HCT116 (cell line): ENCODE measurements around the gene SLC10A2. TPM values are rescaled to one million over a fixed set of nuclear protein-coding genes. Genes with fewer than 3 reads are reported as not detected.

Experiments
- ATAC-seq: fragments of 200-7000 bp; cut with Tn5 transposase; 2 replicates; pipeline ENCODE4 v1.9.1; 2020; ENCODE audit warnings: mild to moderate bottlenecking, moderate library complexity
- BruUV-seq: library from RNA; stranded (reverse); fragments of 400-500 nt; replicated peaks from 2 replicates; lab custom pipeline; 2021; lab: Mats Ljungman, UMichigan
- CTCF ChIA-PET: fragments of 300-600 bp; sonication (Branson Sonifier 250); formaldehyde crosslinking; loops from one replicate; lab custom pipeline; 2021; ENCODE audit warnings: antibody characterized with exemption; lab: Charles Lee
- POLR2A ChIA-PET: fragments of 300-600, 350-600 bp; sonication (Branson Sonifier 250); formaldehyde crosslinking; loops from one replicate; lab custom pipeline; 2021; ENCODE audit warnings: antibody characterized with exemption; lab: Charles Lee
- RAD21 ChIA-PET, 2 experiments: fragments of 300-600 bp; sonication (Branson Sonifier 250); formaldehyde crosslinking; loops; one replicate each; lab custom pipeline; 2023; ENCODE audit warnings: low total read pairs in 2 of 2; ENCODE audit not compliant: uncharacterized antibody in 2 of 2, unreplicated experiment in 2 of 2, low non-redundant PET in 1 of 2; lab: Charles Lee
- DNase-seq: peaks from one replicate; pipeline ENCODE4 v3.0.0-alpha.2; 2010; ENCODE audit warnings: low read depth, low spot score
- H2AFZ ChIP-seq: fragments of 200-600 bp; shearing (Covaris generic), sonication (generic); 2 replicates; pipeline ENCODE4 v1.6.1; 2017; ENCODE audit warnings: low read depth, mixed run types, mixed read lengths, antibody characterized with exemption, low read length; ENCODE audit not compliant: poor library complexity, severe bottlenecking
- H3K27ac ChIP-seq: 2 replicates; pipeline ENCODE4 v1.5.1; 2012; ENCODE audit warnings: low read depth, low read length
- H3K27me3 ChIP-seq: fragments of 200-600 bp; sonication (generic); 2 replicates; pipeline ENCODE4 v1.6.1; 2016; ENCODE audit warnings: mixed run types, low read length, mixed read lengths; ENCODE audit not compliant: insufficient read depth
- H3K36me3 ChIP-seq, 2 experiments: fragments of 200-500 bp in 1 of 2; fragments of 200-600 bp in 1 of 2; sonication (Bioruptor generic) in 1 of 2; sonication (generic) in 1 of 2; 2 replicates each; pipeline versions ENCODE4 v1.5.1 to v1.6.1; 2014 to 2016; ENCODE audit warnings: low read length in 2 of 2, inconsistent platforms in 1 of 2, mixed read lengths in 1 of 2, mixed run types in 1 of 2; ENCODE audit not compliant: insufficient read depth in 2 of 2, control insufficient read depth in 1 of 2
- H3K4me1 ChIP-seq, 2 experiments: fragments of 200-600 bp in 1 of 2; sonication (generic) in 1 of 2; 2 replicates each; pipeline versions ENCODE4 v1.5.1 to v1.6.1; 2012 to 2017; ENCODE audit warnings: low read length in 2 of 2, inconsistent platforms in 1 of 2, mild to moderate bottlenecking in 1 of 2, mixed read lengths in 1 of 2, mixed run types in 1 of 2, moderate library complexity in 1 of 2; ENCODE audit not compliant: insufficient read depth in 2 of 2, control insufficient read depth in 1 of 2
- H3K4me2 ChIP-seq: fragments of 200-600 bp; sonication (generic); 2 replicates; pipeline ENCODE4 v1.6.1; 2017; ENCODE audit warnings: mixed run types, low read length, mixed read lengths
- H3K4me3 ChIP-seq, 2 experiments: fragments of 200-600 bp in 1 of 2; sonication (generic) in 1 of 2; replicated peaks in 1 of 2; 2 replicates each; pipeline ENCODE4 v1.5.1; 2011 to 2016; ENCODE audit warnings: low read length in 2 of 2, control low read depth in 1 of 2, low read depth in 1 of 2, mild to moderate bottlenecking in 1 of 2, mixed read lengths in 1 of 2, mixed run types in 1 of 2
- H3K79me2 ChIP-seq: fragments of 200-600 bp; sonication (generic); 2 replicates; pipeline ENCODE4 v1.6.1; 2017; ENCODE audit warnings: mild to moderate bottlenecking, mixed run types, low read length, moderate library complexity, mixed read lengths; ENCODE audit not compliant: insufficient read depth
- H3K9ac ChIP-seq: fragments of 200-600 bp; sonication (generic); 2 replicates; pipeline ENCODE4 v1.6.1; 2016; ENCODE audit warnings: low read length, mixed read lengths
- H3K9me2 ChIP-seq: fragments of 200-600 bp; sonication (generic), shearing (Covaris generic); 2 replicates; pipeline ENCODE4 v1.6.1; 2017; ENCODE audit warnings: mixed run types, mild to moderate bottlenecking, moderate library complexity; ENCODE audit not compliant: insufficient read depth
- H3K9me3 ChIP-seq, 2 experiments: fragments of 200-500 bp in 1 of 2; fragments of 200-600 bp in 1 of 2; sonication (Bioruptor generic) in 1 of 2; sonication (generic) in 1 of 2; 2 replicates each; pipeline ENCODE4 v1.6.1; 2014 to 2017; ENCODE audit warnings: low read length in 2 of 2, mixed read lengths in 2 of 2, inconsistent platforms in 1 of 2, low read depth in 1 of 2, mild to moderate bottlenecking in 1 of 2, mixed run types in 1 of 2, moderate library complexity in 1 of 2; ENCODE audit not compliant: control insufficient read depth in 1 of 2, insufficient read depth in 1 of 2
- H4K20me1 ChIP-seq: fragments of 200-600 bp; sonication (generic), shearing (Covaris generic); 2 replicates; pipeline ENCODE4 v1.6.1; 2017; ENCODE audit warnings: mixed run types, mild to moderate bottlenecking, moderate library complexity; ENCODE audit not compliant: insufficient read depth
- EGR1 ChIP-seq: IDR thresholded peaks from 2 replicates; pipeline ENCODE4 v1.6.1; 2012; ENCODE audit warnings: low read depth
- EZH2 ChIP-seq: fragments of 200-600 bp; sonication (generic); IDR thresholded peaks from 2 replicates; pipeline ENCODE4 v1.6.1; 2017; ENCODE audit warnings: antibody characterized with exemption, mixed run types
- JUND ChIP-seq: IDR thresholded peaks from 2 replicates; pipeline ENCODE4 v1.6.1; 2012
- POLR2A ChIP-seq: IDR thresholded peaks from 2 replicates; pipeline ENCODE4 v1.7.0; 2011; ENCODE audit warnings: borderline replicate concordance; ENCODE audit not compliant: insufficient read depth, insufficient read length; ENCODE audit errors: extremely low read depth
- POLR2AphosphoS5 ChIP-seq: IDR thresholded peaks from 2 replicates; pipeline ENCODE4 v1.6.1; 2011; ENCODE audit warnings: mild to moderate bottlenecking, low read depth, low read length, moderate library complexity
- RAD21 ChIP-seq: IDR thresholded peaks from 2 replicates; pipeline ENCODE4 v1.6.1; 2012; ENCODE audit warnings: low read depth, mild to moderate bottlenecking
- SIN3A ChIP-seq: IDR thresholded peaks from 2 replicates; pipeline ENCODE4 v1.6.1; 2012; ENCODE audit warnings: low read depth
- SP1 ChIP-seq: IDR thresholded peaks from 2 replicates; pipeline ENCODE4 v1.6.1; 2012; ENCODE audit warnings: low read depth
- ZFX ChIP-seq: fragments of 450-650 bp; IDR thresholded peaks from 2 replicates; pipeline ENCODE4 v1.6.1; 2017
- intact Hi-C: fragments of 100-400 bp; cut with micrococcal nuclease; formaldehyde crosslinking; loops from 2 replicates; pipeline ENCODE4 v1.10.0; 2022
- total RNA-seq: library from RNA; stranded (reverse); gene quantifications from one replicate; pipeline ENCODE4 v1.2.1, GENCODE V29; 2021; ENCODE audit not compliant: unreplicated experiment
- TF ChIP-seq, protein P1 (sequence below): IDR thresholded peaks from 2 replicates; pipeline ENCODE4 v1.6.1; 2012; ENCODE audit warnings: low read depth
- TF ChIP-seq, protein P2 (sequence below): IDR thresholded peaks from 2 replicates; pipeline ENCODE4 v1.6.1; 2011; ENCODE audit warnings: mild to moderate bottlenecking, low read length, moderate library complexity; ENCODE audit not compliant: insufficient replicate concordance; ENCODE audit errors: extremely low read depth
- TF ChIP-seq, protein P3 (sequence below): IDR thresholded peaks from 2 replicates; pipeline ENCODE4 v1.6.1; 2012

Gene SLC10A2
- total RNA-seq, 1 experiment from 2014 or later = not detected

DNA sequence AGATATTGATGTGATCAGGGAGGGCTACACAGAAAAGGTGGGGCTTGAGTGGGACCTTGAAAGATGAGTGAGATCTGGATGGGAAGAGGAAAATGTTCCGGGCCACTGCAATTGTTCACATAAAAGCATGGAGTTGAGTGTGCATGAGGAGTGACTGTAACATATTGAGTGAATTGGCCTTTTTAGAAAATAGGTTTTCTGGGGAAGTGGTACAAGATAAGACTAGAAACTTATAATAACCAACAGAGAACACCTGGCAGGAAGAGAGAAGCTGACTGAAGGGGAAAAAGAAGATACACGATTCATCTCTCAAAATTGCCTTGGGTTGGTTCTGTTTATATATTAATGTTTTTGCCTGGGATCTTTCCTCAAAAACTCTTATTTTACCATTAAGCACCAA is 32.2 kb downstream of the SLC10A2 start:
- Histone ChIP-seq H3K4me3 (no peak overlapping the region), H3K9ac (no peak overlapping the region), H3K9me2 (no peaks in the 10 kb centered on the region), H3K27me3 (no peaks in the 10 kb centered on the region), H3K4me1 (no peaks in the 10 kb centered on the region), H2AFZ (no peak overlapping the region)
- ATAC-seq = no peak
- DNase-seq = no peak
- no TSS peak for BruUV-seq
- ChIA-PET CTCF (interaction anchor here (1.0 kb wide), 1 partner anchor 12 kb away, joined by 3 read pairs; no protein-coding TSS in a partner anchor), RAD21 (no interaction called here), POLR2A (no interaction called here)
- no peak for TF ChIP-seq POLR2A
- TF ChIP-seq POLR2AphosphoS5 = no peak
- TF ChIP-seq RAD21 = no peak
- no peak for TF ChIP-seq ZFX
- TF ChIP-seq, protein P1, sequence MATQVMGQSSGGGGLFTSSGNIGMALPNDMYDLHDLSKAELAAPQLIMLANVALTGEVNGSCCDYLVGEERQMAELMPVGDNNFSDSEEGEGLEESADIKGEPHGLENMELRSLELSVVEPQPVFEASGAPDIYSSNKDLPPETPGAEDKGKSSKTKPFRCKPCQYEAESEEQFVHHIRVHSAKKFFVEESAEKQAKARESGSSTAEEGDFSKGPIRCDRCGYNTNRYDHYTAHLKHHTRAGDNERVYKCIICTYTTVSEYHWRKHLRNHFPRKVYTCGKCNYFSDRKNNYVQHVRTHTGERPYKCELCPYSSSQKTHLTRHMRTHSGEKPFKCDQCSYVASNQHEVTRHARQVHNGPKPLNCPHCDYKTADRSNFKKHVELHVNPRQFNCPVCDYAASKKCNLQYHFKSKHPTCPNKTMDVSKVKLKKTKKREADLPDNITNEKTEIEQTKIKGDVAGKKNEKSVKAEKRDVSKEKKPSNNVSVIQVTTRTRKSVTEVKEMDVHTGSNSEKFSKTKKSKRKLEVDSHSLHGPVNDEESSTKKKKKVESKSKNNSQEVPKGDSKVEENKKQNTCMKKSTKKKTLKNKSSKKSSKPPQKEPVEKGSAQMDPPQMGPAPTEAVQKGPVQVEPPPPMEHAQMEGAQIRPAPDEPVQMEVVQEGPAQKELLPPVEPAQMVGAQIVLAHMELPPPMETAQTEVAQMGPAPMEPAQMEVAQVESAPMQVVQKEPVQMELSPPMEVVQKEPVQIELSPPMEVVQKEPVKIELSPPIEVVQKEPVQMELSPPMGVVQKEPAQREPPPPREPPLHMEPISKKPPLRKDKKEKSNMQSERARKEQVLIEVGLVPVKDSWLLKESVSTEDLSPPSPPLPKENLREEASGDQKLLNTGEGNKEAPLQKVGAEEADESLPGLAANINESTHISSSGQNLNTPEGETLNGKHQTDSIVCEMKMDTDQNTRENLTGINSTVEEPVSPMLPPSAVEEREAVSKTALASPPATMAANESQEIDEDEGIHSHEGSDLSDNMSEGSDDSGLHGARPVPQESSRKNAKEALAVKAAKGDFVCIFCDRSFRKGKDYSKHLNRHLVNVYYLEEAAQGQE = no peak
- TF ChIP-seq EGR1 = no peak
- TF ChIP-seq SIN3A = no peak
- TF ChIP-seq, protein P2, sequence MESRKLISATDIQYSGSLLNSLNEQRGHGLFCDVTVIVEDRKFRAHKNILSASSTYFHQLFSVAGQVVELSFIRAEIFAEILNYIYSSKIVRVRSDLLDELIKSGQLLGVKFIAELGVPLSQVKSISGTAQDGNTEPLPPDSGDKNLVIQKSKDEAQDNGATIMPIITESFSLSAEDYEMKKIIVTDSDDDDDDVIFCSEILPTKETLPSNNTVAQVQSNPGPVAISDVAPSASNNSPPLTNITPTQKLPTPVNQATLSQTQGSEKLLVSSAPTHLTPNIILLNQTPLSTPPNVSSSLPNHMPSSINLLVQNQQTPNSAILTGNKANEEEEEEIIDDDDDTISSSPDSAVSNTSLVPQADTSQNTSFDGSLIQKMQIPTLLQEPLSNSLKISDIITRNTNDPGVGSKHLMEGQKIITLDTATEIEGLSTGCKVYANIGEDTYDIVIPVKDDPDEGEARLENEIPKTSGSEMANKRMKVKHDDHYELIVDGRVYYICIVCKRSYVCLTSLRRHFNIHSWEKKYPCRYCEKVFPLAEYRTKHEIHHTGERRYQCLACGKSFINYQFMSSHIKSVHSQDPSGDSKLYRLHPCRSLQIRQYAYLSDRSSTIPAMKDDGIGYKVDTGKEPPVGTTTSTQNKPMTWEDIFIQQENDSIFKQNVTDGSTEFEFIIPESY = no peak
- TF ChIP-seq, protein P3, sequence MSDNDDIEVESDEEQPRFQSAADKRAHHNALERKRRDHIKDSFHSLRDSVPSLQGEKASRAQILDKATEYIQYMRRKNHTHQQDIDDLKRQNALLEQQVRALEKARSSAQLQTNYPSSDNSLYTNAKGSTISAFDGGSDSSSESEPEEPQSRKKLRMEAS = no peak
- no peak for TF ChIP-seq SP1
- TF ChIP-seq JUND = no peak
- no peak for TF ChIP-seq EZH2
- TF ChIP-seq, all 23 proteins: peak for 0
- Histone ChIP-seq H3K36me3 (no peaks in the 10 kb centered on the region), H3K27ac (no peak overlapping the region), H3K79me2 (no peaks in the 10 kb centered on the region), H4K20me1 (no peaks in the 10 kb centered on the region), H3K4me2 (no peak overlapping the region), H3K9me3 (no peaks in the 10 kb centered on the region)
- intact Hi-C loops = no loop called here
